ENCODE results near the gene RHBG. TPM values are rescaled to one million over a fixed set of nuclear protein-coding genes. Genes with fewer than 3 reads are reported as not detected.
"Not testable (repeated sequence)": the region's sequence is repeated elsewhere in the genome, so short reads cannot be mapped to it uniquely, and the experiment has no call there.

RHBG gene, protein sequence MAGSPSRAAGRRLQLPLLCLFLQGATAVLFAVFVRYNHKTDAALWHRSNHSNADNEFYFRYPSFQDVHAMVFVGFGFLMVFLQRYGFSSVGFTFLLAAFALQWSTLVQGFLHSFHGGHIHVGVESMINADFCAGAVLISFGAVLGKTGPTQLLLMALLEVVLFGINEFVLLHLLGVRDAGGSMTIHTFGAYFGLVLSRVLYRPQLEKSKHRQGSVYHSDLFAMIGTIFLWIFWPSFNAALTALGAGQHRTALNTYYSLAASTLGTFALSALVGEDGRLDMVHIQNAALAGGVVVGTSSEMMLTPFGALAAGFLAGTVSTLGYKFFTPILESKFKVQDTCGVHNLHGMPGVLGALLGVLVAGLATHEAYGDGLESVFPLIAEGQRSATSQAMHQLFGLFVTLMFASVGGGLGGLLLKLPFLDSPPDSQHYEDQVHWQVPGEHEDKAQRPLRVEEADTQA
- 0.24 TPM for polyA plus RNA-seq (2013, experiment 1 of 2; ENCODE audit: insufficient read length)
- polyA plus RNA-seq (2013, experiment 2 of 2; ENCODE audit: insufficient read length) = not detected

DNA sequence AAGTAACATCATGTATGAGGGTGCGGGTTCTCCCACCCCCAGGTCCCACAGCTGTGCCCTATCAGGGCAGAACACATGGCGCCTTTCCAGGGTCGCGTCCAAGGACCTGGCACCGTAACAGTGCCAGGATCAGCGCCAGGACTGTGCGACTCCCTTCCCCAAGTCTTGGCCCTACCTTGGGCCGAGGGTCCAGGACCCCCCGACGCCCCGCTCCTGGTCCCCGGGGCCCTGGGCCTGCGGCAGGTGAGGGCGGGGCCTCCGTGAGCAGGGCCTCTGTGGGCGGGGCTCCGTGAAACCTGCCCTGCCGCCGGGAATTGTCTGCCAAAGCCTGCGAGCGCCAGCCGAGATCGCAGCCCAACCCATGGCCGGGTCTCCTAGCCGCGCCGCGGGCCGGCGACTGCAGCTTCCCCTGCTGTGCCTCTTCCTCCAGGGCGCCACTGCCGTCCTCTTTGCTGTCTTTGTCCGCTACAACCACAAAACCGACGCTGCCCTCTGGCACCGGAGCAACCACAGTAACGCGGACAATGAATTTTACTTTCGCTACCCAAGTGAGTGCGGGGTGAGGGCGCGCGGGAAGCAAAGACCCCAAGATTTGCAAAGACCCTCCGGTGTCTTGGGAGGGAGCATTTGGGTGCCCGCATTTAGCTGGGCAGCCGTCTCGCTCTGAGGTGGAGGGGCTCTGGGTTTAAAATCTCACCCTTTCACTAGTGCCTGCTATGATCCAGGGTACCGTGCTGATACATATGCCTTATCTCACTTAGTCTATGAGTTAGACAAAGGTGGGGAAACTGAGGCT lies at the start of gene RHBG:
Gene RHBG (plus strand): TSS at position 323 of the 796 bp plus-strand sequence. CDS start 39 bp downstream, at position 362.
- no peak for DNase-seq

DNA sequence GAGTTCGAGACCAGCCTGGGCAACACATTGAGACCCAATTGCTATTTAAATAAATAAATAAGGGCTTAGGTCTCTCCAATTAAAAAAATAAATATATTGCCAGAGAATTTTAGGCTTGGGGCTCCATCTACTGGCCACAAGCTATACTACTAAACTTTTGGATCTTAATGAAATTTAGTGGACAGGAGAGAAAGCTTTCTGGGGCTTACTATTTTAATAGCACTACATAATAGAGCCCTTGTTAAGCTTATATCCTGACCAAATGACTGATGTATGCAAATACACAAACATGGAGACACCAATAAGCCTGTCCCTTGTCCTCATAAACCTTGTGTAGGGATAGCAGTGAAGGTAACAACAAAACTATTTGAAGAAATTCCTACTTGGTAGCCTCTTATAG lies 49.3 kb upstream of the RHBG start:
- peak; percentile 36 for DNase-seq

DNA sequence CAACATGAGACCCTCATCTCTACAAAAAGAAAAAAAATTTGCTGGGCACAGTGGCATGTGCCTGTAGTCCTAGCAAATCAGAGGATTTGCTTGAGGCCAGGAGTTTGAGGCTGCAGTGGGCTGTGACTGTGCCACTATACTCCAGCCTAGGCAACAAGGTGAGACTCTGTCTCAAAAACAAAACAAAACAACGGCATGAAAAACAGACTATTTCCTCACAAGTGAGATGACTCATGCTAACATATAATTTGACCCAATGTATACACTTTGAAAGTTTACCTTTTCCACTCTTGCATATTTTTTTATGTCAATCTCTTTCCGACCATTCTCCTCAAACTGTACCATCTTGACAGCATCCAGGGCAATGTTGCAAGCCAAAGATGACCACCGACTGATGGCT lies 48.5 kb upstream of the RHBG start:
- no peak for DNase-seq

DNA sequence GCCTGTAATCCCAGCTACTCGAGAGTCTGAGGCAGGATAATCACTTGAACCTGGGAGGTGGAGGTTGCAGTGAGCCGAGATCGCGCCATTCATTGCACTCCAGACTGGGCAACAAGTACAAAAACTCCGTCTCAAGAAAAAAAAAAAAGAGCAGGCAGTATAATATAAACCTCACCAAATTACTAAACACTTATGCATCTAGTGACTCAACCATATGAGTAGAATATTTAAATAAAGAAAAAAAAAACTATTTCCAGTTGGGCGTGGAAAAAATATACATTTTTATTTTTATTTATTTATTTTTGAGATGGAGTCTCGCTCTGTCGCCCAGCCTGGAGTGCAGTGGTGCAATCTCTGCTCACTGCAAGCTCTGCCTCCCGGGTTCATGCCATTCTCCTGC lies 45.8 kb upstream of the RHBG start:
- DNase-seq = not testable (repeated sequence)

DNA sequence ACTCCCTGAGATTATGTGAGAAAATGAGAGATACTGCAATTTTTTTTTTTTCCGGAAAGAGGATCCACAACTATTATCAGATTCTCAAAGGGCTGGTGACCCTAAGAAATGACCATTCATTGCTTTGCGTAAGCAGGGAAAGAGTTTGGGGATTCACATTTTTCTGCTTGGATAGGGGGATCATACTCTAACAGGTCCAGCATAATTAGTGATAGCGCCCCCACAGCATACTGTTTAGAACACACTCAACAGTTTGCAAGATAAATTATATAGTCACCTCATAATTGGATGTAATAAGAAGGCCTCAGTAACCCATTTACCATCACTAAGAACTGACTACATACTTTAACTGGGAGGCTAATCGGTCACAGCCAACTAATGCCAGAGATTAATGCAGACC lies 32.8 kb upstream of the RHBG start:
- no peak for DNase-seq

DNA sequence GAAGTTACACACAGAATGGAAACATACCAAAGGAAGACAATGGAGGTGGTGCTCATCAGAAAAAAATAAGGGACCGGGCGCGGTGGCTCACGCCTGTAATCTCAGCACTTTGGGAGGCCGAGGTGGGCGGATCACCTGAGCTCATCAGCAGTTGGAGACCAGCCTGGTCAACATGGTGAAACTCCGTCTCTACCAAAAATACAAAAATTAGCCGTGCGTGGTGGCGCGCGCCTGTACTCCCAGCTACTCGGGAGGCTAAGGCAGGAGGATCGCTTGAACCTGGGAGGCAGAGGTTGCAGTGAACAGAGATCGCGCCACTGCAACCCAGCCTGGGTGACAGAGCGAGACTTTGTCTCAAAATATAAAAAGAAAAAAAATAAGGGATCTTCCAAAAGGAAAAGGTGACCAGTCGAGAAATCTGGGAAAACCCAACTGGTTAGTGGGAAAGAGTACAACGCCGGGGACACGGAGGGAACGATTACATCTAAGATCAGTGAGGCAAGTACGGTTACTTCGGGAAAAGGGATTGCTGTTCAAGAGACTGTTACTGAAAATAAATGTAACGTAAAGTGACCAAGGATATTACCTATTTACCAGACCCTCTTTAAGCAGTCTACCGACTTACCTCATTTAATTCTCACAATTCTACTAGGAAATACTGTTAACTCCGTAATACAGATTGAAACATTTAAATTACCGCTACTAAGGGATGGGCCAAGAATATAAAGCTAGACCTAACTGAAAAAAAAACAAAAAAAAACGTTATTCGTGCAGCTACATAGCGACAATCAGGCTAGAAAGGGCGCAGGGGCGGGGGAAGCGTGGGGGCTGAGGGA lies 31.7 kb upstream of the RHBG start:
- no peak for DNase-seq

DNA sequence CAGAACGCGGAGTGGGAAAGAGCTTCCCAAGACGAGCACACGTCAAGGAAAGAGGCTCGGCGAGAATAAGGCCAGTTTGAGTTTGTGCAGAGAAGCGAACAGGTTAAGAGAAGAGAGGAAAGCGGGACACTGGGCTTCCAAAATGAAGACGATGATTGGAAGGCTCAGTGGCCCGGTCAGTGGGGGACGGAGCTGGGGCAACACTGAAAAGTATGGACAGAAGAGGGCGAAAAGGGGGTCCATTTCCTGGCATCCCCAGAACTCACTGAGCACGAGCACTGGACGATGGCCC lies 31.2 kb upstream of the RHBG start:
- DNase-seq = no peak

DNA sequence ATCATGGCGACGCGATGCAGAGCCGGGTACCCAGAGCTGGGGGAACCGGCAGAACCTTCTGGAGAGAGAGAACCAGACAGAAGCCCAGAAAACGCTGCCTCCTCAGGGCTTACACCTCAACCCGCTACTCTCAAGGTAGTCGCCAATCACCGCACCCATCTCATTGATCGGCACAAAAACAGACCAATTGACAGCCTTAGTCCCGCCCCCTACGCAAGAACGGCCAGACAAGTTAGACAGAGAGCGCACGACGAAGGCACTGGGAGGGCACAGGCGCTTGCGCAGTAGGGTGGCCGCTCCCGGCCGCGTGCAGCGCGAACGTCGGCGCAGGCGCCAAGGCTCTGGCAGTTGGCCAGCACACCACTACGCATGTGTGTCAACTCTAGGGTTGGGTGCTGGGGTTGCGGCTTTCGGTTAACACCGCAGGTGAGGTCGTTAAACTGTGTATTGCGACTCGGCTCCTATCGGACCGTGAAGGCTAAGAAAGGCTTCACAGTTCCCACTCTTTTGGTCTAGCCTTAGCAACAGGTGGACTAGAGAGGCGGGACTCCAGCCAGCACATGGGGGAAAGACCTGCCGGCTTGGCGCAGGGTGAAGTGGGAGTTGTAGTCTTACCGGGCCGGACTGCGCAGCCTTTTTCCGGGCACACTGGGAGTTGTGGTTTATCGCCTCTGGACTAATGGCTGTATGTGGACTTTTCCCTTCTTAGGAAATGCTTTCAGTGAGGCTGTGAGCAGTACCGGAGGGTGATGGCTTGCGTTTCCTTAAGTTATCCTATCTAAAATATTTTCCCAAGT lies 30.6 kb upstream of the RHBG start, which contains the start of the genes CCT3 and TSACC:
Gene CCT3 (minus strand): TSS at position 113 of the 797 bp plus-strand sequence. CDS start 108 bp downstream, at position 5.
Gene TSACC (plus strand): TSS at position 347 of the 797 bp plus-strand sequence. CDS start 1,232 bp downstream, outside the sequence.
- DNase-seq = peak; percentile 100

DNA sequence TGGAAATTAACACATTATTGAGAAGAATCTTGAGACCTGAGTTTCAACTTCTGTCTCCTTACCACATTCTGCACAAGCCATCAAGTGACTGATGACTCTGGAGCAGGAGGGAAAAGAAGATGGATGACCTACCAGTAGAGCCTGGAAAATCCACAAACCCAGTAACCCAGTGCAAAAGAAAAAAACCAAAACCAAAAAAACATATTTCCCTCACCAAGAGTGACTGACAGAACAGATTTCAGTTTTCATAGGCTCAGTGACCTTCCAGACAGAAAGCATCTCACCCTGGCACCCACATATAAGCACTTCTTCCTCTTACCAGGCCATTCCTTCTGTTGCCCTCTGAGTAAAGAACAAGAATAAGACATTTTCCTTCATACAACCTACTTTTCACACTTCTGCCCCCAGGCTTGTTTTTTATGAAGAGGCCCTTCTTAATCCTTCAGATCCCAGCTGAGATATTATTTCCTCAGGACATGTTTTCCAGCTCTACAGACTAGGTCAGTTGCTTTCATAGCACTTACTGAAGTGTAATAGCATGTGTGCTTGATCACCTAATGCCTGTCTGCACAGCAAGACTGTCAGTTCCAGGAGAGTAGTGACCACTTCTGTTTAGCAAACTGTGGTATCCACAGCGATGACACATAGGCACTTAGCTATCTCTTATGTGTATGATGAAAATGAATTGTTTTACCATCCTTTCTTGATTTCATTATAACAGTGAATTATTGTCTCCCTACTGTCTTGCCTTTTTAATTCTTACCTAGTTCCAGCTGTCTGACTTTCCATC lies 26.6 kb upstream of the RHBG start:
- no peak for DNase-seq

DNA sequence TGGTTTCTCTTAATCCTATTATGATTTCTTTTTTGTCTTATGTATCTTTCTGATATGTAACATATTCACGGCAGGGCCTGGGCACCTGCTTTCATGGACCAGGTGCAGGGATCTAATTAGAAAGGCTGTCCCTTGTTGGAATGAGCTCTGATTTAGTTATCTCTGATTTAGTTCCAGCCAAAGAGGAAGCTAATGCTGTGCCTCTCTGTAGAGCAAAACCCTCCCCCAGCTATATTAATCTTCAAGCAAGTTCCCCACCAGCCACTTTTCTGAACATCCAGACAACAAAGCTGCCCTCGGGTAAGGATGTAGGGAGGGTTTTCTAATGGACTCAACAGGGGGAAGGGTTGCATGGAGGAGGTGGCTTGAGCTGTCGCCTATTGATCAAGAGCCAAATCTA lies 24.6 kb upstream of the RHBG start:
- DNase-seq = no peak

DNA sequence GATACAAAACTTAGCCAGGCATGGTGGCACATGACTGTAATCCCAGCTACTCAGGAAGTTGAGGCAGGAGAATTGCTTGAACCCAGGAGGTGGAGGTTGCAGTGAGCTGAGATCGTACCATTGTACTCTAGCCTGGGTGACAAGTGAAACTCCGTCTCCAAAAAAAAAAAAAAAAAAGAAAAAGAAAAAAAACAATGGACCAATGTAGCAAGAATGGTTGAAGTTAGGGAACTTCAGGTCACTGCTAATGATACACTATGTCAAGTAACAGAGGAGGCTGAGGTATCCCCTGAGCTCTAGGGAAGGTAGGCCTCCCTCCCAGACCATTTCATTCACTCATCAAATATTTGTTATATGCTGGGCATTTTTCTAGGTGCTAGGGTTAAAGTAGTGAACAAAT lies 23.0 kb upstream of the RHBG start:
- not testable (repeated sequence) for DNase-seq

DNA sequence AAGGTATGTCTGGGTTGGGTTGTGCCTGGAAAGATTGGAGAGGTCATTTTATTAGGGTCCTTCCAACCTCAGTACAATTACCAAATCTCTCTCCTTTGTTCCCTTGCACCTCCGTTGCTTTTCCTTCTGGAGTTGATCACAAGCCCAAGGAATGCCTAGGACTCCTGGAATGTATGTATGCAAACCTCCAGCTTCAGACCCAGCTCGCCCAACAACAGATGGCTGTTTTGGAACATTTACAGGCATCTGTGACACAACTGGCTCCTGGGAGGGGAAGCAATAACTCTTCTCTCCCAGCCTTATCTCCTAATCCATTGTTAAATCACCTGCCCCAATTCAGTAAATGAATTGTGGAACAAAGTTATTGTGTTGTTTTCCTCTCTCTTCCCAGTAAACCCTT lies 22.4 kb upstream of the RHBG start:
- peak; percentile 77 for DNase-seq

DNA sequence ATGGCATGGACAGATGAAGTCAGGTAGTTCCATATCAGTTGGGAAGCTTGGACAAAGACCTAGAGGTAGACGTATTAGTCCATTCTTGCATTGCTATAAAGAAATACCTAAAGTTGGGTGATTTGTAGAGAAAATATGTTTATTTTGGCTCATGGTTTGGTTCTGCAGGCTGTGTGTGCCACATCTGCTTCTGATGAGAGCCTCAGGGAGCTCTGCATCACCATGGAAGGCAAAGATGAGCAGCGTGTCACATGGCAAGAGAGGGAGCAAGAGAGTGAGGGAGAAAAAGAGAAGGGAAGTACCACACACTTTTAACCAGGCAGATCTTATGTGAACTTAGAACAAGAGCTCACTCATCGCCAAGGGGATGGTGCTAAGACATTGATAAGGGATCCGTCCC lies 21.7 kb upstream of the RHBG start:
- DNase-seq = peak; percentile 88

DNA sequence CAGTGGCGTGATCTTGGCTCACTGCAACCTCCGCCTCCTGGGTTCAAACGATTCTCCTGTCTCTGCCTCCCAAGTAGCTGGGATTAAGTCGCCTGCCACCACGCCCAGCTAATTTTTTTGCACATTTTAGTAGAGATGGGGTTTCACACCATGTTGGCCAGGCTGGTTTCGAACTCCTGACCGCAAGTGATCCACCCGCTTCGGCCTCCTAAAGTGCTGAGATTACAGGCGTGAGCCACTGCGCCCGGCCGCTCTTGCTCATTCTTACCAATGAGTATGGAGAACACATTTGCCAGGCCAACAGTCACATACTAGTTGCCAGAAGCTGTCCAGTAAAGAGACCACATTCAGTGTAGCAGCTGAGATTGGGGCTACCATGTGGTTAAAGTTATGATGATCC lies 16.5 kb upstream of the RHBG start:
- not testable (repeated sequence) for DNase-seq

DNA sequence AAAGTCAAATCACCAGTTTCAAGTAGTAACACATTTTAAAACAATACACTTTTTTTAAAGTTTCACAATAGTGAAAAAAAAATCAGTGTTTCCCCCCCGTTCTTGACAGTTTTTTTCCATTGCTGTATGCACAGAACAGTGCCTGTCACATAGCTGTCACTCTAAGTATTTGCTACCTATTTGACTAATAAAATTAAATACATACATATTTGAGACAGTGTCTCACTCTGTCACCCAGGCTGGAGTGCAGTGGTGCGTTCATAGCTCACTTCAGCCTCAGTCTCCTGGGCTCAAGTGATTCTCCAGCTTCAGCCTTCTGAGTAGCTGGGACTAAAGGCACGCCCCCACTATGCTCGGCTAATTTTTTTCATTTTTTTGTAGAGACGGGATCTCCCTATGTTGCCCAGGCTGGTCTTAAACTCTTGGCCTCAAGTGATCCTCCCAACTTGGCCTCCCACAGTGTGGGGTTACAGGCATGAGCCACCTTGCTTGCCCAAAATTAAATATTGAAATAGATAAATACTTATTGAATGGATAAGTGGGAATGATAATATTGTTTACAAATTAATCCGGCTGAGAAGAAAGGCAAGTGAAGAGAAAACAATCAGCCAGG lies 12.6 kb upstream of the RHBG start:
- no peak for DNase-seq

DNA sequence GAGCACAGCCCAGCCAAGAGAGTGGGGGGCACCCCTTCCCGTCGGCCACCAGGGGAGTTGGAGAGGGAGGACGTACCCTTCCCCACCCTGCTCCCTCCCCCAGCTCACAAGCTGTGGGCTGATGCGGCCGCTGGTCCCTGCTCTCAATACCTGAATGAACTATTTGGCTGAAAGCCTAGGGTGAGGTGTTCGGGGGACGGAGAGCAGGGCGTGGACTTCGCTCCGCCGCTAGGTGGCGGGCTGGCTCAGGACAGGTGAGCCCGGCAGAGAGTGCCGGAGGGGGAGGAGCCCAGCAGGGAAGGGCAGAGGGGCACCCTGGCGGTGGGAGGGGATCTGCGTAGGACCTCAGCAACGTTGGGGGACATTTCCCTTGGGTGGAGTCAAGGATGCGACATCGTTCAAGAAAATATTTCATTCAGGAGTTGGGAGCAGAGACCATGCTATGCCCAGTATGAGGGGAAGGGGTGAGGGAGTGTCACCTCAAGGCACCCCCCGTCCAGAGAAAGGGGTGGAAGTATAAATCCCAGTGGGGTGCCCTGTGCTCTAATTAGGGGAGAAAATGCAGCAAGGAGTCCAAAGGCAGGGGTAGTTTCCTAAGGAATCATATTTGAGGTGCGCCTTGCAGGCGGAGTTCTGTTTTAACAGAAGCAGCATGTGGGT lies 12.0 kb upstream of the RHBG start:
- DNase-seq = peak; percentile 17

DNA sequence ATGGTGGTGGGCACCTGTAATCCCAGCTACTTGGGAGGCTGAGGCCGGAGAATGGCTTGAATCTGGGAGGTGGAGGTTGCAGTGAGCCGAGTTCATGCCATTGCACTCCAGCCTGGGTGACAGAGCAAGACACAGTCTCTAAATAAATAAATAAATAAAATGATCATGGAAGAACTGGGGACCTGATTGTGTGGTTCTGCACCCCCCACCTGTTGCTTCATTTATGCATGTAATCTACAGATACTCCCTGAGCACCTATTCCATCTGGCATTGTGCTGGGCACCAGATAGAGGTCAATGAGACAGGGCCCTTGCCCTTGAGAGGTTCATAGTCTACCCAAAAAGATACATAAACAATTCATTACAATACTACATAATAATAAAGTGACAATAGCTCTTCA lies 11.0 kb upstream of the RHBG start:
- no peak for DNase-seq

DNA sequence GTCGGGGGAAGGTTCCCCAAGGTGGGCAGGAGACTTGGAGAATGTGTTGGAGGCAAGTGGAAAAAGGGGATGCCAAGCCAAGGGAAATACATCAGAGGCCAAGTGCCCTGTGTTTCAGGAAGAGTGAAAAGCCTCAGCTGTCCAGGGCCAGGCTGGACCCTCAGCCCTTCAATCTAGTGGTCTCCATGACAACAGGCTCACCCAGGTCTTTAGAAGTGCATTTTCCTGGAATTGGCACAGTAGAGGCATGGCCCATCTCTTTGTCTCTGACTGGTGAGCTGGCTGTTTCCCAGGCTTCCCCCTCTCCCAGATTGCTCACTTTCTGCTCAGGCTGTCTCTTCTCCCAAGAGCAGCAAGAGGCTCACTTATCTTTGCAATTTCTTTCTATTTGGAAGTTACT lies 10.4 kb upstream of the RHBG start:
- no peak for DNase-seq

DNA sequence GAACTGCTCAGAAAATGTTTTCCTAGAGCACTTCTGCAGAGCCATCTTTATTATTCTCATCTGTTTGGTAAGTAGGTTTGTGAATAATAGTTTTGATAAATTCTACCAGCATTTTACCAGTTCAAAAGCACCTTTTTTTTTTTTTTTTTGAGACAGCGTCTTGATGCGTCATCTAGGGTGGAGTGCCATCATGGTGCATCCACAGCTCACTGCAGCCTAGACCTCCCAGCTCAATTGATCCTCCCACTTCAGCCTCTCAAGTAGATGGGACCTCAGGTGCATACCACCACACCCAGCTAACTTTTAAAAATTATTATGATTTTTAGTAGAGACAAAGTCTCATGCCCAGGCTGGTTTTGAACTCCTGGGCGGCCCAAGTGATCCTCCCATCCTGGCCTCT lies 9.8 kb upstream of the RHBG start:
- no peak for DNase-seq

DNA sequence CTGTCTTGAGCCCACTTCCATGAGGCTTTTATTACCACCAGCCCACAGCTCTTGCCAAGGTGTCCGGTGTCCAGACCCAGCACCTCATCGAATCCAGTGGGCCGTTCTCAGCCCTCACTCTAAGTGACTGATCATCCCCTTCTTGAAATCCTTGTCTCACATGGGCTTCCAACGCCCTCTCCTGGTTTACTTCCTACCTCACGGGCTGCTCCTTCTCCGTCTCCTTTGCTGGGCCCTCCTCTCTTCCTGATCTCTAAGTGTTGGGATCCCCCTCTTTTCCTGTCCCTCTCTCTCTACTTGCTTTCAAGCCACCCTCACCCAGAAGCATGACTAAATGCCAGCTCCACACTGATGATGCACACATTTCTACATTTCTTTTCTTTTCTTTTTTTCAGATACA lies 9.0 kb upstream of the RHBG start:
- peak; percentile 47 for DNase-seq
